SK-N-SH (cell line): ENCODE measurements around the gene NACAD. TPM values are rescaled to one million over a fixed set of nuclear protein-coding genes. Genes with fewer than 3 reads are reported as not detected.

Experiments used
- CTCF ChIA-PET: fragments of 300-600, 350-600 bp; formaldehyde crosslinking; extraction: SDS; loops from one replicate; lab custom pipeline; 2021; lab: Yijun Ruan, JAX
- POLR2A ChIA-PET: fragments of 350-600 bp; sonication (Branson Sonifier 250); formaldehyde crosslinking; extraction: SDS; loops from one replicate; lab custom pipeline; 2020; ENCODE audit warnings: antibody characterized with exemption, inconsistent platforms; lab: Yijun Ruan, JAX
- DNase-seq: peaks from one replicate; pipeline ENCODE4 v3.0.0; 2012
- H2AFZ ChIP-seq: fragments of 200-600 bp; sonication (generic); 2 replicates; pipeline ENCODE4 v1.8.1; 2016; ENCODE audit warnings: antibody characterized with exemption, mild to moderate bottlenecking, low read depth
- H3F3A ChIP-seq: fragments of 200-600 bp; sonication (generic); replicated peaks from 2 replicates; pipeline ENCODE3; 2016; ENCODE audit warnings: antibody characterized with exemption, mild to moderate bottlenecking; ENCODE audit not compliant: insufficient read depth
- H3K27ac ChIP-seq, 2 experiments: fragments of 200-500 bp in 1 of 2; fragments of 200-600 bp in 1 of 2; sonication (Bioruptor generic) in 1 of 2; sonication (generic), shearing (Covaris generic) in 1 of 2; 2 replicates each; pipeline versions ENCODE4 v1.5.1 to v1.6.1; 2014 to 2016; ENCODE audit warnings: low read depth in 2 of 2, inconsistent platforms in 1 of 2, low read length in 1 of 2, mild to moderate bottlenecking in 1 of 2, mixed read lengths in 1 of 2
- H3K27me3 ChIP-seq: fragments of 200-600 bp; sonication (generic), shearing (Covaris generic); 2 replicates; pipeline ENCODE4 v1.6.1; 2016; ENCODE audit warnings: mixed run types; ENCODE audit not compliant: insufficient read depth
- H3K36me3 ChIP-seq, 2 experiments: fragments of 200-500 bp in 1 of 2; fragments of 200-600 bp in 1 of 2; sonication (Bioruptor generic) in 1 of 2; sonication (generic) in 1 of 2; replicated peaks in 1 of 2; 2 replicates each; pipeline versions ENCODE3 to v1.5.1; 2014 to 2016; ENCODE audit warnings: low read length in 1 of 2, mild to moderate bottlenecking in 1 of 2; ENCODE audit not compliant: insufficient read depth in 2 of 2, control insufficient read depth in 1 of 2
- H3K4me1 ChIP-seq, 2 experiments: fragments of 200-500 bp in 1 of 2; fragments of 200-600 bp in 1 of 2; sonication (Bioruptor generic) in 1 of 2; sonication (generic), shearing (Covaris generic) in 1 of 2; 2 replicates each; pipeline versions ENCODE4 v1.5.1 to v1.6.1; 2014 to 2016; ENCODE audit warnings: low read depth in 1 of 2, low read length in 1 of 2, mixed run types in 1 of 2; ENCODE audit not compliant: insufficient read depth in 2 of 2, control insufficient read depth in 1 of 2
- H3K4me2 ChIP-seq: fragments of 200-600 bp; sonication (generic), shearing (Covaris generic); 2 replicates; pipeline ENCODE4 v1.6.1; 2017; ENCODE audit warnings: mixed run types
- H3K4me3 ChIP-seq, 2 experiments: fragments of 200-500 bp in 1 of 2; fragments of 200-600 bp in 1 of 2; sonication (Bioruptor generic) in 1 of 2; sonication (generic), shearing (Covaris generic) in 1 of 2; 2 replicates each; pipeline versions ENCODE4 v1.5.1 to v1.8.1; 2014 to 2016; ENCODE audit warnings: low read depth in 2 of 2, inconsistent platforms in 1 of 2, low read length in 1 of 2, mild to moderate bottlenecking in 1 of 2, mixed read lengths in 1 of 2, moderate library complexity in 1 of 2
- H3K79me2 ChIP-seq: fragments of 200-600 bp; sonication (generic); 2 replicates; pipeline ENCODE4 v1.8.1; 2017; ENCODE audit warnings: mild to moderate bottlenecking; ENCODE audit not compliant: insufficient read depth
- H3K9ac ChIP-seq: fragments of 200-600 bp; sonication (generic); 2 replicates; pipeline ENCODE4 v1.6.1; 2017; ENCODE audit warnings: mixed run types
- H3K9me2 ChIP-seq: fragments of 200-600 bp; sonication (generic); 2 replicates; pipeline ENCODE4 v1.6.1; 2017; ENCODE audit warnings: mixed run types
- H3K9me3 ChIP-seq: fragments of 200-600 bp; sonication (generic); 2 replicates; pipeline ENCODE4 v1.6.1; 2017; ENCODE audit warnings: mixed run types, mild to moderate bottlenecking, moderate library complexity
- H4K20me1 ChIP-seq: fragments of 200-600 bp; sonication (generic); 2 replicates; pipeline ENCODE4 v1.6.1; 2017; ENCODE audit warnings: mild to moderate bottlenecking, mixed run types; ENCODE audit not compliant: insufficient read depth
- CHD2 ChIP-seq: fragments of 150-350 bp; IDR thresholded peaks from 2 replicates; pipeline ENCODE4 v1.6.1; 2018; ENCODE audit warnings: low read length; ENCODE audit not compliant: partially characterized antibody
- EP300 ChIP-seq, 2 experiments: IDR thresholded peaks; 2 replicates each; pipeline versions ENCODE4 v1.4.0 to v1.6.1; 2012; ENCODE audit warnings: borderline replicate concordance in 1 of 2, low read depth in 1 of 2, low read length in 1 of 2
- EZH2phosphoT487 ChIP-seq: fragments of 200-600 bp; sonication (generic); IDR thresholded peaks from 2 replicates; pipeline ENCODE4 v1.6.1; 2017; ENCODE audit warnings: low read depth, mixed run types, mild to moderate bottlenecking, antibody characterized with exemption, moderate library complexity, borderline replicate concordance
- FOXJ3 ChIP-seq: sonication (generic); formaldehyde crosslinking; IDR thresholded peaks from 2 replicates; pipeline ENCODE4 v1.5.1; 2020; ENCODE audit warnings: mild to moderate bottlenecking, missing genetic modification reagents
- JUND ChIP-seq: IDR thresholded peaks from 2 replicates; pipeline ENCODE4 v1.4.0; 2012
- MEF2A ChIP-seq: IDR thresholded peaks from 2 replicates; pipeline ENCODE4 v1.4.0; 2012; ENCODE audit warnings: low read depth, borderline replicate concordance
- NRF1 ChIP-seq: IDR thresholded peaks from 2 replicates; pipeline ENCODE4 v1.6.1; 2012; ENCODE audit warnings: low read depth, mild to moderate bottlenecking, low read length
- RAD21 ChIP-seq: IDR thresholded peaks from 2 replicates; pipeline ENCODE4 v1.6.1; 2012; ENCODE audit warnings: mild to moderate bottlenecking, low read length
- RCOR1 ChIP-seq: fragments of 150-350 bp; IDR thresholded peaks from 2 replicates; pipeline ENCODE4 v1.6.1; 2017; ENCODE audit warnings: antibody characterized with exemption, low read length
- SIN3A ChIP-seq: IDR thresholded peaks from 2 replicates; pipeline ENCODE4 v1.6.1; 2012; ENCODE audit warnings: low read depth, mild to moderate bottlenecking, low read length, moderate library complexity, borderline replicate concordance
- SMC3 ChIP-seq: IDR thresholded peaks from 2 replicates; pipeline ENCODE4 v1.6.1; 2012; ENCODE audit warnings: low read depth, low read length, improper control_type of control experiment
- TCF12 ChIP-seq: IDR thresholded peaks from 2 replicates; pipeline ENCODE4 v1.4.0; 2012
- YY1 ChIP-seq: IDR thresholded peaks from 2 replicates; pipeline ENCODE4 v1.4.0; 2012; ENCODE audit warnings: low read depth, mild to moderate bottlenecking
- WGBS: methylation state at CpG from one replicate; pipeline ENCODE4 v1.1.6; 2017; ENCODE audit warnings: low lambda C conversion rate; 5-methylcytosine and 5-hydroxymethylcytosine counted together
- polyA plus RNA-seq, 3 experiments: library from polyadenylated mRNA; depleted of rRNA; stranded (reverse); fragments of >200 nt; gene quantifications; 2 replicates each; pipeline ENCODE4 v1.2.3, GENCODE V29; 2012
- TF ChIP-seq, protein P1 (sequence below): IDR thresholded peaks from 2 replicates; pipeline ENCODE4 v1.4.0; 2012; ENCODE audit warnings: low read depth
- TF ChIP-seq, protein P2 (sequence below): fragments of 200-600 bp; sonication (generic); IDR thresholded peaks from 2 replicates; pipeline ENCODE4 v1.6.1; 2017; ENCODE audit warnings: antibody characterized with exemption, mild to moderate bottlenecking, moderate library complexity
- TF ChIP-seq, protein P3 (sequence below): IDR thresholded peaks from 2 replicates; pipeline ENCODE4 v1.6.1; 2012; ENCODE audit warnings: mild to moderate bottlenecking, low read depth, low read length, moderate library complexity

The NACAD gene
- polyA plus RNA-seq, 1 of the 3 experiments (the other 2 are of a cell fraction): 2.8 TPM

DNA sequence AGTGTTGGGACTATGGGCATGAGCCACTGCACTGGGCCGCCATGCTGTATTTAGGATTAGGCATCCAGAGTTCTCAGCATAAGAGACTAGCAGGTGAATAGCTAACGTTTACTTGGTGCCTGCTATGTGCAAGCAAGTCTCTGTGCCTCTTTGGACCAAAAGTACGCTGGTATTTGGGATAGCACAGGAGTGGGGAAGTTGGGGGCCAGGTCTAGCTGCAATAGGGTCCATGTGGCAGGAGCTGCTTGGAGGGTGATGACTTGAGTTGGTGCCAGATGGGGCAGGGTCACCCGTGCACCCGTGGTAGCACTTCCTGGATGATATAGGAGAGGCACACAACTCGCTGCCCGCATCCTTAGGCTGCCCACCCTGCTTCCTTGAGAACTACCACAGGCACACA is 22.4 kb downstream of the NACAD start:
- peaks cover 21% of the 10 kb centered on the region for H4K20me1 ChIP-seq
- no peak for TF ChIP-seq FOXJ3 (CRISPR knock-in tag)
- TF ChIP-seq CHD2: no peak
- TF ChIP-seq EP300 (IDR thresholded peaks at IDR 0.05; ENCODE audit: borderline replicate concordance in 1 of 2, low read depth in 1 of 2, low read length in 1 of 2): no peak
- TF ChIP-seq, protein P1, sequence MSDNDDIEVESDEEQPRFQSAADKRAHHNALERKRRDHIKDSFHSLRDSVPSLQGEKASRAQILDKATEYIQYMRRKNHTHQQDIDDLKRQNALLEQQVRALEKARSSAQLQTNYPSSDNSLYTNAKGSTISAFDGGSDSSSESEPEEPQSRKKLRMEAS: no peak
- TF ChIP-seq RAD21: no peak
- no peak for TF ChIP-seq SIN3A
- TF ChIP-seq NRF1: no peak
- no peak for TF ChIP-seq MEF2A
- TF ChIP-seq, protein P2, sequence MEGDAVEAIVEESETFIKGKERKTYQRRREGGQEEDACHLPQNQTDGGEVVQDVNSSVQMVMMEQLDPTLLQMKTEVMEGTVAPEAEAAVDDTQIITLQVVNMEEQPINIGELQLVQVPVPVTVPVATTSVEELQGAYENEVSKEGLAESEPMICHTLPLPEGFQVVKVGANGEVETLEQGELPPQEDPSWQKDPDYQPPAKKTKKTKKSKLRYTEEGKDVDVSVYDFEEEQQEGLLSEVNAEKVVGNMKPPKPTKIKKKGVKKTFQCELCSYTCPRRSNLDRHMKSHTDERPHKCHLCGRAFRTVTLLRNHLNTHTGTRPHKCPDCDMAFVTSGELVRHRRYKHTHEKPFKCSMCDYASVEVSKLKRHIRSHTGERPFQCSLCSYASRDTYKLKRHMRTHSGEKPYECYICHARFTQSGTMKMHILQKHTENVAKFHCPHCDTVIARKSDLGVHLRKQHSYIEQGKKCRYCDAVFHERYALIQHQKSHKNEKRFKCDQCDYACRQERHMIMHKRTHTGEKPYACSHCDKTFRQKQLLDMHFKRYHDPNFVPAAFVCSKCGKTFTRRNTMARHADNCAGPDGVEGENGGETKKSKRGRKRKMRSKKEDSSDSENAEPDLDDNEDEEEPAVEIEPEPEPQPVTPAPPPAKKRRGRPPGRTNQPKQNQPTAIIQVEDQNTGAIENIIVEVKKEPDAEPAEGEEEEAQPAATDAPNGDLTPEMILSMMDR: no peak
- TF ChIP-seq TCF12: no peak
- TF ChIP-seq YY1: no peak
- no peak for TF ChIP-seq SMC3
- TF ChIP-seq JUND: no peak
- TF ChIP-seq RCOR1: no peak
- TF ChIP-seq, protein P3, sequence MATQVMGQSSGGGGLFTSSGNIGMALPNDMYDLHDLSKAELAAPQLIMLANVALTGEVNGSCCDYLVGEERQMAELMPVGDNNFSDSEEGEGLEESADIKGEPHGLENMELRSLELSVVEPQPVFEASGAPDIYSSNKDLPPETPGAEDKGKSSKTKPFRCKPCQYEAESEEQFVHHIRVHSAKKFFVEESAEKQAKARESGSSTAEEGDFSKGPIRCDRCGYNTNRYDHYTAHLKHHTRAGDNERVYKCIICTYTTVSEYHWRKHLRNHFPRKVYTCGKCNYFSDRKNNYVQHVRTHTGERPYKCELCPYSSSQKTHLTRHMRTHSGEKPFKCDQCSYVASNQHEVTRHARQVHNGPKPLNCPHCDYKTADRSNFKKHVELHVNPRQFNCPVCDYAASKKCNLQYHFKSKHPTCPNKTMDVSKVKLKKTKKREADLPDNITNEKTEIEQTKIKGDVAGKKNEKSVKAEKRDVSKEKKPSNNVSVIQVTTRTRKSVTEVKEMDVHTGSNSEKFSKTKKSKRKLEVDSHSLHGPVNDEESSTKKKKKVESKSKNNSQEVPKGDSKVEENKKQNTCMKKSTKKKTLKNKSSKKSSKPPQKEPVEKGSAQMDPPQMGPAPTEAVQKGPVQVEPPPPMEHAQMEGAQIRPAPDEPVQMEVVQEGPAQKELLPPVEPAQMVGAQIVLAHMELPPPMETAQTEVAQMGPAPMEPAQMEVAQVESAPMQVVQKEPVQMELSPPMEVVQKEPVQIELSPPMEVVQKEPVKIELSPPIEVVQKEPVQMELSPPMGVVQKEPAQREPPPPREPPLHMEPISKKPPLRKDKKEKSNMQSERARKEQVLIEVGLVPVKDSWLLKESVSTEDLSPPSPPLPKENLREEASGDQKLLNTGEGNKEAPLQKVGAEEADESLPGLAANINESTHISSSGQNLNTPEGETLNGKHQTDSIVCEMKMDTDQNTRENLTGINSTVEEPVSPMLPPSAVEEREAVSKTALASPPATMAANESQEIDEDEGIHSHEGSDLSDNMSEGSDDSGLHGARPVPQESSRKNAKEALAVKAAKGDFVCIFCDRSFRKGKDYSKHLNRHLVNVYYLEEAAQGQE: no peak
- TF ChIP-seq EZH2phosphoT487: no peak
- no peaks in the 10 kb centered on the region for H3K27me3 ChIP-seq
- peaks cover 36 to 49% of the 10 kb centered on the region in 2 experiments for H3K36me3 ChIP-seq
- peaks cover 46% of the 10 kb centered on the region for H3K79me2 ChIP-seq
- H3F3A ChIP-seq: no peaks in the 10 kb centered on the region
- H3K9ac ChIP-seq: no peak overlapping the region
- no peak overlapping the region for H3K4me2 ChIP-seq
- ChIA-PET CTCF (interaction anchor here (0.7 to 1.2 kb wide), 2 partner anchors 93 to 209 kb away, joined by 5 to 6 read pairs; no protein-coding TSS in a partner anchor), POLR2A (no interaction called here)
- H3K4me1 ChIP-seq: peaks cover 0 to 3% of the 10 kb centered on the region in 2 experiments; a peak in 1 of 4 replicates
- no peak for DNase-seq
- H3K9me3 ChIP-seq: no peaks in the 10 kb centered on the region
- no peak overlapping the region for H3K4me3 ChIP-seq
- H3K27ac ChIP-seq: no peak overlapping the region
- WGBS: 91% methylated on average over 7 of the region's 7 CpGs
- no peaks in the 10 kb centered on the region for H3K9me2 ChIP-seq
- no peak overlapping the region for H2AFZ ChIP-seq
